BJ (cell line): Measurements from ENCODE around the gene CTSF. TPM values are rescaled to one million over a fixed set of nuclear protein-coding genes. Genes with fewer than 3 reads are reported as not detected.

Experiments used
- CTCF ChIA-PET: fragments of 350-600 bp; formaldehyde crosslinking; extraction: SDS; loops from one replicate; lab custom pipeline; 2021; ENCODE audit warnings: antibody characterized with exemption, inconsistent platforms; lab: Yijun Ruan, JAX
- POLR2A ChIA-PET: fragments of 300-600 bp; sonication (Branson Sonifier 250); formaldehyde crosslinking; extraction: SDS; loops from one replicate; lab custom pipeline; 2021; ENCODE audit warnings: antibody characterized with exemption; lab: Charles Lee
- DNase-seq: peaks from one replicate; pipeline ENCODE4 v3.0.0-alpha.2; 2011; ENCODE audit warnings: low read depth
- H3K27me3 ChIP-seq: 2 replicates; pipeline ENCODE4 v1.6.0; 2011; ENCODE audit warnings: low read length; ENCODE audit not compliant: control insufficient read depth, insufficient read depth
- H3K36me3 ChIP-seq: 2 replicates; pipeline ENCODE4 v1.5.1; 2011; ENCODE audit warnings: low read length; ENCODE audit not compliant: control insufficient read depth, insufficient read depth
- H3K4me3 ChIP-seq: 2 replicates; pipeline ENCODE4 v1.5.1; 2011; ENCODE audit warnings: low read depth, mild to moderate bottlenecking, control low read depth, low read length
- CTCF ChIP-seq: IDR thresholded peaks from 2 replicates; pipeline ENCODE4 v1.5.1; 2011; ENCODE audit warnings: low read depth, mild to moderate bottlenecking, control low read depth, inconsistent platforms, low read length, moderate library complexity; ENCODE audit not compliant: insufficient read depth
- polyA plus RNA-seq: library from polyadenylated mRNA; depleted of rRNA; stranded (reverse); fragments of >200 nt; gene quantifications from 2 replicates; pipeline ENCODE4 v1.2.3, GENCODE V29; 2011

The CTSF gene
- polyA plus RNA-seq, 1 experiment, result 44.0 TPM

GRCh38 chr11:66559866-66560676 lies 8.3 kb downstream of the CTSF start:
- Histone ChIP-seq H3K27me3 (peaks cover 7% of the 10 kb centered on the region), H3K4me3 (no peak overlapping the region), H3K36me3 (no peaks in the 10 kb centered on the region)
- ChIA-PET CTCF (interaction anchor here (1.1 kb wide), 1 partner anchor 50 kb away, joined by 3 read pairs; the partner anchor contains the start of gene BBS1), POLR2A (no interaction called here)
- no peak for DNase-seq
- TF ChIP-seq CTCF, result no peak

DNA sequence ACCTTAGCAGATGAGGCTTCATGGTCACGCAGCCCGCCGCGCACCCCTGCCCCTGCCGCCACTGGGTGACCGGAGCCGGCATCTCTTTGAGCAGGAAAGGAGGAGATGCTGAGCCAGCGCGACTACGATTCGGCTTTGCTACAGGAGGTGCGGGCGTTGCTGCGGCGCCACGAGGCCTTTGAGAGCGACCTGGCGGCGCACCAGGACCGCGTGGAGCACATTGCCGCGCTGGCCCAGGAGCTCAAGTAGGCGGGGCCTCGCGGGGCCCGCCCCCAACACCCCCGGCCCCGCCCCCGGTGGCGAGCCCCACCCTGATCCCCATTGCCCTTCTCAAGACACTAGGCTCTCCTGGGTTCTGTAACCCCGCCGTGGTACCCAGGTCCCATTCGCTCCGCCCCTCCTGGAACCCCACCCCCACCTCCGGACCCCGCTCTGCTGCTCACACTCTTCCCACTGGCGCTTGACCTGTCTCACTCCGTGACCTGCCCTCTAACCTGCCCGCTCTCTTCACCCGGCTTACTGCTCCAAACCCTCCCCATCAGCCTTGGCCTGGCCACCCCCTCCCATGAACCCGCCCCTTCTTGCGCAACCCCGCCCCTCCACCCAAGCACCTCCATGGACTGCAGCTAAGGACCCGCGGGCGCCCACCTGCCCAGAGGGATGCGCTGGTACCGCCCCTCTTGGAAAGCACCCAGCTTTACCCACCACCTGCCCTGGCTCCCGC lies 9.1 kb downstream of the CTSF start:
- Histone ChIP-seq H3K4me3 (no peak overlapping the region), H3K27me3 (peaks cover 7% of the 10 kb centered on the region), H3K36me3 (no peaks in the 10 kb centered on the region)
- DNase-seq, result no peak
- TF ChIP-seq CTCF, result no peak
- ChIA-PET CTCF (interaction anchor here (1.1 kb wide), 1 partner anchor 49 kb away, joined by 3 read pairs; the partner anchor contains the start of gene BBS1), POLR2A (no interaction called here)

- CTCF ChIA-PET, result no interaction called here
- Histone ChIP-seq H3K27me3 (peaks cover 7% of the 10 kb centered on the region), H3K36me3 (no peaks in the 10 kb centered on the region), H3K4me3 (no peak overlapping the region)
- POLR2A ChIA-PET, result no interaction called here
- no peak for DNase-seq
- no peak for TF ChIP-seq CTCF
Measured at GRCh38 chr11:66557733-66558326, 10.6 kb downstream of the CTSF start.

- no peak for TF ChIP-seq CTCF
- POLR2A ChIA-PET, result no interaction called here
- CTCF ChIA-PET, result no interaction called here
- Histone ChIP-seq H3K36me3 (no peaks in the 10 kb centered on the region), H3K27me3 (peaks cover 7% of the 10 kb centered on the region), H3K4me3 (no peak overlapping the region)
- DNase-seq, result no peak
Measured at GRCh38 chr11:66556086-66556485, 12.3 kb downstream of the CTSF start.

- ChIA-PET POLR2A (no interaction called here), CTCF (no interaction called here)
Measured at GRCh38 chr11:66555416-66555815, 13.0 kb downstream of the CTSF start.

More at GRCh38 chr11:66555416-66555815, 13.0 kb downstream of the CTSF start:
- Histone ChIP-seq H3K27me3 (peaks cover 9% of the 10 kb centered on the region), H3K36me3 (no peaks in the 10 kb centered on the region), H3K4me3 (no peak overlapping the region)
- no peak for DNase-seq
- TF ChIP-seq CTCF, result no peak
